ENCODE data around the gene SUFU.

SUFU gene

DNA sequence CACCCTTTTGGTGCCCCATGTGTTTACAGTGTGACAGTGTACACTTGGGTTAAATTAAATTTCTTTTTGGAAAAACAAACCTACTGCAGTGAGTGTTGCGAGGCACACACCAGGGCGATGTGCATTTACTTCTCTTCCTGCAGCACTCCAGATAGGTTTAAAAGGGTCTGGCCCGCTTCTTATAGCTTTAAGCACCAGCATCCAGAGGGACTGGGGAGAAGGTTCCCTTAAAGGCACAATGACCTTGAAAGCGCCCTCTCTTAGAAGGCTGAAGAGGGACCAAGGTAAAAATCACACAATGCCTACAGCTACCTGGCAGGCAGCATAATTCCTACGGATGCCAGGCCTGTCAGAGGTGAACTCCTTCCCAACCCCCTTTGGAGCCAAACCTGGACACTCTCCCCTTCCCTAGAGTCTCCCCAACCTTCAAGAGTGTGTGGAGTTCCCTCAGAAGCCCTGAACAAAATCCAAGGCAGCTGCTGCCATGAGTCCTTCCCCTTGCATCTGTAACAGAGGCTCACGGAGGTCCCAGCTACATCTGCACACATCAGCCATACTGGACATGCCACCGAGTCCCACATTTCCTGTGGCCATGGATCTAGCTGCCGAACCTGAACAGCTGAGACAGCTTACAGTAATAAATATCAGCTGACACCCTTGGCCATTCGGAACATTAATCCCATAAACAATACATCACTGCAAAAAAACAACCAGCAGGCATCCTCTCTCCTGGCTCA, 173.7 kb downstream of the SUFU start:
- Histone ChIP-seq H3K9ac (no peak overlapping the region), H3K4me3 (ENCODE audit: low read depth, low read length) (no peak overlapping the region), H3K4me1 (peaks cover 66% of the 10 kb centered on the region)

DNA sequence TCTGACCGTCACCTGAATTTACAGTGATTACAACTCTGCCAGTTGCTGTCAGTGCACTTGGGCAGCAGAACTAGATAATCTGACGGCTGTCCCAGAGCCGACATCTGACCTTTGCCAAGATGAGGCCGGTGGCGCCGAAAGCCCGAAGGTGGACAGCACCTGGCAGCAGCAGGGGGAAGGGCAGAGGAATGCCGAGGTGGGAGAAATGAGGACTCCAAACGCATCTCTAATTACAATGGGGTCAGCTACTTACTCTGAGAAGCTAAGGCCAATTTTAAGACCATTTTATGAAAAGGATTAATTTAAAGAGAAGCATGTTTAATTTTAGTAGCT, 174.3 kb downstream of the SUFU start:
- Histone ChIP-seq H3K4me2 (ENCODE audit: low read length) (no peak overlapping the region), H3K36me3 (ENCODE audit: control insufficient read depth, insufficient read depth, low read length) (no peaks in the 10 kb centered on the region), H3K27ac (peak overlapping the region; percentile 85), H3K79me2 (peaks cover 4% of the 10 kb centered on the region), H2AFZ (peak overlapping the region; percentile 54), H3K9ac (no peak overlapping the region), H3K4me3 (ENCODE audit: low read depth, low read length) (no peak overlapping the region), H3K27me3 (ENCODE audit: control insufficient read depth, insufficient read depth, low read length) (no peaks in the 10 kb centered on the region), H3K4me1 (peaks cover 68% of the 10 kb centered on the region), H3K9me3 (ENCODE audit: control insufficient read depth, low read length) (no peaks in the 10 kb centered on the region)
- TF ChIP-seq, protein P1, sequence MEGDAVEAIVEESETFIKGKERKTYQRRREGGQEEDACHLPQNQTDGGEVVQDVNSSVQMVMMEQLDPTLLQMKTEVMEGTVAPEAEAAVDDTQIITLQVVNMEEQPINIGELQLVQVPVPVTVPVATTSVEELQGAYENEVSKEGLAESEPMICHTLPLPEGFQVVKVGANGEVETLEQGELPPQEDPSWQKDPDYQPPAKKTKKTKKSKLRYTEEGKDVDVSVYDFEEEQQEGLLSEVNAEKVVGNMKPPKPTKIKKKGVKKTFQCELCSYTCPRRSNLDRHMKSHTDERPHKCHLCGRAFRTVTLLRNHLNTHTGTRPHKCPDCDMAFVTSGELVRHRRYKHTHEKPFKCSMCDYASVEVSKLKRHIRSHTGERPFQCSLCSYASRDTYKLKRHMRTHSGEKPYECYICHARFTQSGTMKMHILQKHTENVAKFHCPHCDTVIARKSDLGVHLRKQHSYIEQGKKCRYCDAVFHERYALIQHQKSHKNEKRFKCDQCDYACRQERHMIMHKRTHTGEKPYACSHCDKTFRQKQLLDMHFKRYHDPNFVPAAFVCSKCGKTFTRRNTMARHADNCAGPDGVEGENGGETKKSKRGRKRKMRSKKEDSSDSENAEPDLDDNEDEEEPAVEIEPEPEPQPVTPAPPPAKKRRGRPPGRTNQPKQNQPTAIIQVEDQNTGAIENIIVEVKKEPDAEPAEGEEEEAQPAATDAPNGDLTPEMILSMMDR (IDR thresholded peaks at IDR 0.05) = no peak

More for the DNA sequence above, 173.7 kb downstream of the SUFU start:
- Histone ChIP-seq H3K9me3 (ENCODE audit: control insufficient read depth, low read length) (no peaks in the 10 kb centered on the region), H3K4me2 (ENCODE audit: low read length) (no peak overlapping the region), H3K79me2 (peaks cover 3% of the 10 kb centered on the region), H3K27ac (peak overlapping the region; percentile 85), H3K27me3 (ENCODE audit: control insufficient read depth, insufficient read depth, low read length) (no peaks in the 10 kb centered on the region), H2AFZ (peak overlapping the region; percentile 54), H3K36me3 (ENCODE audit: control insufficient read depth, insufficient read depth, low read length) (no peaks in the 10 kb centered on the region)
- TF ChIP-seq, protein P1 (IDR thresholded peaks at IDR 0.05) = no peak

DNA sequence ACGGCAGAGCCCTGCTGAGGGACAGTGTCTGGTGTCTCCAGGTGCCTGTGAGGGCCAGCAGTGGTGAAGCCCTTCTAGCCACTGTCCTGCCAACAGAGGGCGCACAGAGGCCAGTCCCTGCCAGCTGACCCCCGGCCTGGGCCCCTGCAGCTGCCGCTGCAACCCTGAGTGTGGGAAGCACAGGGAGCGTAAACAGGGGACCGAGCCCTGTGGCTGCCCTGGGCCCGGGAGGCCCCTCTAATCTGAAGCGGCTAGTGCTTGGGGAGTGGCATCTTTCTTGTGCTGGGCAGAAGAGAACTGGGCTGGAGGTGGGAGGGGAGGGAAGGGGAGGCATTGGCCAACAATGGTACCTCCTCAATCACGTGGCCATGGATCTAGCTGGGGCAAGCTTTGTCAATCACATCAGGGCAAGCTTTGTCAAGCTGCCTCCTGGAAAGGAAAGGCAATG, 175.1 kb downstream of the SUFU start:
- Histone ChIP-seq H3K4me2 (ENCODE audit: low read length) (no peak overlapping the region), H3K36me3 (ENCODE audit: control insufficient read depth, insufficient read depth, low read length) (no peaks in the 10 kb centered on the region), H3K27ac (peak overlapping the region; percentile 85), H3K9me3 (ENCODE audit: control insufficient read depth, low read length) (no peaks in the 10 kb centered on the region), H2AFZ (peak overlapping the region; percentile 64), H3K27me3 (ENCODE audit: control insufficient read depth, insufficient read depth, low read length) (no peaks in the 10 kb centered on the region), H3K4me1 (peaks cover 61% of the 10 kb centered on the region), H3K79me2 (peaks cover 4% of the 10 kb centered on the region), H3K9ac (no peak overlapping the region), H3K4me3 (ENCODE audit: low read depth, low read length) (no peak overlapping the region)
- TF ChIP-seq, protein P1 (IDR thresholded peaks at IDR 0.05) = peak; percentile 85

DNA sequence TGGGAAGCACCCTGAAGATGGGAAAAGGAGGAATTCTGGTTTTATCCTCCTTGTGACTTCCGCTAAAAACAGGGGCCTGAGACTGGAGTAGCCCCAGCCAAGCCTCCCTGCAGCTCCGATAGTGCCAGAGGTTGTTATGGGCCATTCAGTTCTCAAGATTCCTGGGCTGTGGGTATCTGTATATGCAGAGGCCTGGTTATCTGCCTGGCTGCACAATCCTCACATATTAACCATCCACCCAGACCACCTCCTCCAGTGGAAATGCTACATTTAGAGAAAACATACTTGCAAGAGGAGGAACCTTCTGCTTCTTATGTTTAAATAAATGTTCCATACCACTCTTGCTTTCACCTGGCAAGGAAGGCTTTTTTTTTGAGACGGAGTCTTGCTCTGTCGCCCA, 175.8 kb downstream of the SUFU start:
- Histone ChIP-seq H3K27me3 (ENCODE audit: control insufficient read depth, insufficient read depth, low read length) (no peaks in the 10 kb centered on the region), H3K4me1 (peaks cover 53% of the 10 kb centered on the region), H3K27ac (peak overlapping the region; percentile 85), H3K9me3 (ENCODE audit: control insufficient read depth, low read length) (no peaks in the 10 kb centered on the region), H2AFZ (no peak overlapping the region), H3K4me3 (ENCODE audit: low read depth, low read length) (no peak overlapping the region), H3K4me2 (ENCODE audit: low read length) (no peak overlapping the region), H3K79me2 (peaks cover 4% of the 10 kb centered on the region), H3K9ac (no peak overlapping the region), H3K36me3 (ENCODE audit: control insufficient read depth, insufficient read depth, low read length) (no peaks in the 10 kb centered on the region)
- TF ChIP-seq, protein P1 (IDR thresholded peaks at IDR 0.05) = no peak

DNA sequence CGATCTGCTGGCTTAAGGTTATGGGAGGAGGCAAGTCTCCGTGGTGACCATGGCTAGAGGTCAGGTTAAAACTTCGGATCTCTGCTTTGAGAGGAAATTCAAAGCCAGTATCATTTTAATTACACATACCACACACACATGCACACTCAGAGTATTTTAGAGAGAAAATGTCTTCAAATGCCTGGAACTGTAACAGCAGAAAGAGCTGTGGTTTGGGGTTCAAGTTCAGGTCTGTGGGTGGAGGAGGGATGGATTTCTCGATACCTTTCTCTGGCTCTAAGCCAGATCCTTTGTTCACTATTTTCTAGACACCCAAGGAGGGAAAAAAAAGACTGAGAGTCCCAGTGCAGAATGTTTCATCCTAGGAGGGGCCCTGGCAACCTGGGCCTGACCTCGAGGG, 177.9 kb downstream of the SUFU start:
- Histone ChIP-seq H3K79me2 (peaks cover 6% of the 10 kb centered on the region), H3K27ac (no peak overlapping the region), H3K4me1 (peaks cover 38% of the 10 kb centered on the region), H3K9me3 (ENCODE audit: control insufficient read depth, low read length) (no peaks in the 10 kb centered on the region), H3K27me3 (ENCODE audit: control insufficient read depth, insufficient read depth, low read length) (no peaks in the 10 kb centered on the region), H3K4me2 (ENCODE audit: low read length) (no peak overlapping the region), H3K4me3 (ENCODE audit: low read depth, low read length) (no peak overlapping the region), H3K36me3 (ENCODE audit: control insufficient read depth, insufficient read depth, low read length) (no peaks in the 10 kb centered on the region), H3K9ac (no peak overlapping the region), H2AFZ (no peak overlapping the region)
- TF ChIP-seq, protein P1 (IDR thresholded peaks at IDR 0.05) = no peak
